K562 (cell line): ENCODE results near the gene LOXL3. TPM values are rescaled to one million over a fixed set of nuclear protein-coding genes. Genes with fewer than 3 reads are reported as not detected.
A peak's percentile ranks its signal among the peaks of the same experiment; 100 is the strongest.

Experiments used
- BCOR ChIP-seq: fragments of 450-650 bp; IDR thresholded peaks from 2 replicates; pipeline ENCODE4 v1.6.1; 2016
- CEBPG ChIP-seq, 3 experiments: fragments of 200-800 bp in 1 of 3; sonication (Bioruptor generic) in 1 of 3; sonication (generic) in 1 of 3; formaldehyde crosslinking in 1 of 3; IDR thresholded peaks in 2 of 3; conservative IDR thresholded peaks in 1 of 3; 2 replicates each; pipeline versions ENCODE4 v1.6.1 to v1.8.0; 2016 to 2022; ENCODE audit warnings: missing compliant biosample characterization in 2 of 3, missing genetic modification characterization in 2 of 3, mild to moderate bottlenecking in 1 of 3, missing genetic modification reagents in 1 of 3
- FOXA3 ChIP-seq, 2 experiments: fragments of 450-650 bp in 1 of 2; sonication (generic) in 1 of 2; formaldehyde crosslinking; IDR thresholded peaks in 1 of 2; conservative IDR thresholded peaks in 1 of 2; 2 replicates each; pipeline versions ENCODE4 v1.4.0 to v1.8.0; 2020 to 2022; ENCODE audit warnings: mild to moderate bottlenecking in 2 of 2, missing genetic modification reagents in 1 of 2
- FOXJ2 ChIP-seq: fragments of 200-800 bp; sonication (Bioruptor generic); IDR thresholded peaks from 2 replicates; pipeline ENCODE4 v1.6.1; 2016; ENCODE audit warnings: missing genetic modification characterization, missing compliant biosample characterization
- FUS ChIP-seq: fragments of 200-400 bp; formaldehyde crosslinking; optimal IDR thresholded peaks from 2 replicates; pipeline ENCODE3; 2017; ENCODE audit warnings: low read depth, low read length
- GATA2 ChIP-seq: sonication (generic); formaldehyde crosslinking; IDR thresholded peaks from 2 replicates; pipeline ENCODE4 v1.4.0; 2020; ENCODE audit warnings: mild to moderate bottlenecking, missing genetic modification reagents
- HDAC1 ChIP-seq, 2 experiments: fragments of 450-650 bp; IDR thresholded peaks; 2 replicates each; pipeline ENCODE4 v1.6.1; 2016 to 2017; ENCODE audit warnings: inconsistent platforms in 1 of 2, mild to moderate bottlenecking in 1 of 2, moderate library complexity in 1 of 2
- NCOA4 ChIP-seq: fragments of 450-650 bp; IDR thresholded peaks from 2 replicates; pipeline ENCODE4 v1.6.1; 2018; ENCODE audit warnings: mild to moderate bottlenecking; ENCODE audit not compliant: partially characterized antibody
- NCOR1 ChIP-seq: fragments of 450-650 bp; IDR thresholded peaks from 2 replicates; pipeline ENCODE4 v1.6.1; 2016; ENCODE audit warnings: mild to moderate bottlenecking, moderate library complexity
- NR2C1 ChIP-seq, 2 experiments: fragments of 450-650 bp; IDR thresholded peaks; 2 replicates each; pipeline ENCODE4 v1.6.1; 2017; ENCODE audit warnings: mild to moderate bottlenecking in 2 of 2, antibody characterized with exemption in 1 of 2, inconsistent platforms in 1 of 2, missing compliant biosample characterization in 1 of 2, missing genetic modification characterization in 1 of 2
- PHF20 ChIP-seq: fragments of 450-650 bp; IDR thresholded peaks from 2 replicates; pipeline ENCODE4 v1.6.1; 2018; ENCODE audit not compliant: partially characterized antibody
- PURB ChIP-seq: sonication (generic); formaldehyde crosslinking; IDR thresholded peaks from 2 replicates; pipeline ENCODE4 v1.9.0; 2021; ENCODE audit warnings: low read depth, mild to moderate bottlenecking, missing genetic modification reagents
- SIRT6 ChIP-seq: IDR thresholded peaks from one replicate; pipeline ENCODE4 v1.6.1; 2012; ENCODE audit warnings: low read depth, mild to moderate bottlenecking, control low read depth, inconsistent platforms, low read length, moderate library complexity
- YBX1 ChIP-seq: fragments of 450-650 bp; IDR thresholded peaks from 2 replicates; pipeline ENCODE4 v1.7.1; 2016; ENCODE audit warnings: mild to moderate bottlenecking
- ZFP36 ChIP-seq: fragments of 150-350 bp; IDR thresholded peaks from 2 replicates; pipeline ENCODE4 v1.6.1; 2018; ENCODE audit warnings: low read length, low read depth; ENCODE audit not compliant: partially characterized antibody
- ZNF197 ChIP-seq: fragments of 200-800 bp; sonication (Bioruptor generic); IDR thresholded peaks from 2 replicates; pipeline ENCODE4 v1.6.1; 2016; ENCODE audit warnings: low read depth, missing genetic modification characterization, missing compliant biosample characterization
- ZNF212 ChIP-seq: fragments of 450-650 bp; formaldehyde crosslinking; IDR thresholded peaks from 2 replicates; pipeline ENCODE4 v1.4.0; 2020; ENCODE audit warnings: mild to moderate bottlenecking
- ZZZ3 ChIP-seq: fragments of 450-650 bp; IDR thresholded peaks from 2 replicates; pipeline ENCODE4 v1.6.1; 2016; ENCODE audit warnings: antibody characterized with exemption, mild to moderate bottlenecking, moderate library complexity
- polyA plus RNA-seq, 8 experiments: library from polyadenylated mRNA; depleted of rRNA in 4 of 8; stranded (reverse) in 5 of 8; unstranded in 3 of 8; fragments of >200 nt; fragmentation: Nextera tagmentation in 2 of 8; fragmentation: Illumina TruSeq in 1 of 8; extraction: Ambion mirVana in 2 of 8; extraction: Trizol in 1 of 8; gene quantifications; 2 replicates each; pipeline versions ENCODE4 v1.2.1 to v1.2.3, GENCODE V29; 2011 to 2014; ENCODE audit warnings: inconsistent platforms in 1 of 8, missing spikeins in 1 of 8
- total RNA-seq, 7 experiments: library from RNA; depleted of rRNA in 6 of 7; stranded (reverse); fragments of >200 nt in 6 of 7; fragmentation: Illumina TruSeq in 2 of 7; extraction: Trizol in 2 of 7; gene quantifications; 2 replicates each; pipeline versions ENCODE4 v1.2.1 to v1.2.3, GENCODE V29; 2011 to 2021; ENCODE audit warnings: low replicate concordance in 1 of 7
- TF ChIP-seq, protein P1 (sequence below): IDR thresholded peaks from 2 replicates; pipeline ENCODE4 v1.6.1; 2011; ENCODE audit warnings: borderline replicate concordance, low read depth, mild to moderate bottlenecking, moderate library complexity, low read length; ENCODE audit not compliant: insufficient read depth, poor library complexity, severe bottlenecking
- TF ChIP-seq, protein P2 (sequence below): fragments of 250-450 bp; sonication (Bioruptor Pico); IDR thresholded peaks from 2 replicates; pipeline ENCODE4 v1.8.0; 2021; ENCODE audit warnings: mild to moderate bottlenecking, moderate library complexity
- TF ChIP-seq, protein P3 (sequence below): fragments of 450-650 bp; formaldehyde crosslinking; IDR thresholded peaks from 2 replicates; pipeline ENCODE4 v1.4.0; 2020; ENCODE audit warnings: mild to moderate bottlenecking, moderate library complexity

The LOXL3 gene
- total and polyA plus RNA-seq, 9 of the 15 experiments (the other 6 are each of a cell fraction or from before 2014, with no cell fraction given) = 0.22 to 0.99 (median 0.31) TPM

DNA sequence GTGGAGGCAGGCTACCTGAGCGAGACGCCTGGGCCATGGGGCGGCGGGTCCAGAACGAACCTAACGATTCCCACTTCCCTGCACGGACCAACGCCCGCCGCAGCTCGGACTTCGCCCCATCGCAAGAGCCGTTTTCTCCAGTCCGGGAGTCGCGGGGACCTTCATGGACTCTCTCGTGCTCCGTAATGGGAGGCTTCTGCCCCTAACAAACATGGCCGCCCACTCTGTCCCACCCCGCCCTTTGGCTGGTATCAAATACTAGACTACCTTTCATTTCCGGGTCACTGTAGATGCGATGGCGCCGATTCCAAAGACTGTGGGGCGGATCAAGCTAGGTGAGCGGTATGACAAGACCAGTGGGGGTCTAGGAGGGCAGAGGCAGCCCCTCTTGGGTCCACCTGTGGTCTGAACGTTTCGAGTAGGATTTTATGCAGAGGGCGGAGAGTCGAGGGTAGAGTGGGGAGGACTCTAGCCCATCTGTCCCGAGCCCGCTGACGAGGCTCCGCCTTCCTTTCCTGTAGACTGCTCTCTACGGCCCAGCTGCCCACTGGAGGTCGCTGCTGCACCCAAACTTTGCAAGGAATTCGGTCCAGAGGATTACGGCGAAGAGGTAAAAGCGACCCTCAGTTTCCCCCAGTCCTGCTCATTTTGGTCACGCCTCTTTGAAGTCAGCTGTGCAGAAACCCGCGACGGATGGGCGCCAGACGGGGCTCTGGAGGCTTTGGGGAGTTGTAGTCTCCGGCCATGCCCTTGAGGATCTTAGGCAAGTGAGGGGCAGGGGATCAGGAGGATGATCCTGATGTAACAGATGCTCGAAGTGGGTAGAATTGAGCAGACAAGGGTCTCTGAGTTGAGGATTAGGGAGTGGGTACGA is 70.7 kb downstream of the LOXL3 start, which contains the start of the genes CCDC142 and TTC31 (continued):
- TF ChIP-seq, protein P1, sequence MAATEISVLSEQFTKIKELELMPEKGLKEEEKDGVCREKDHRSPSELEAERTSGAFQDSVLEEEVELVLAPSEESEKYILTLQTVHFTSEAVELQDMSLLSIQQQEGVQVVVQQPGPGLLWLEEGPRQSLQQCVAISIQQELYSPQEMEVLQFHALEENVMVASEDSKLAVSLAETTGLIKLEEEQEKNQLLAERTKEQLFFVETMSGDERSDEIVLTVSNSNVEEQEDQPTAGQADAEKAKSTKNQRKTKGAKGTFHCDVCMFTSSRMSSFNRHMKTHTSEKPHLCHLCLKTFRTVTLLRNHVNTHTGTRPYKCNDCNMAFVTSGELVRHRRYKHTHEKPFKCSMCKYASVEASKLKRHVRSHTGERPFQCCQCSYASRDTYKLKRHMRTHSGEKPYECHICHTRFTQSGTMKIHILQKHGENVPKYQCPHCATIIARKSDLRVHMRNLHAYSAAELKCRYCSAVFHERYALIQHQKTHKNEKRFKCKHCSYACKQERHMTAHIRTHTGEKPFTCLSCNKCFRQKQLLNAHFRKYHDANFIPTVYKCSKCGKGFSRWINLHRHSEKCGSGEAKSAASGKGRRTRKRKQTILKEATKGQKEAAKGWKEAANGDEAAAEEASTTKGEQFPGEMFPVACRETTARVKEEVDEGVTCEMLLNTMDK = peak; percentile 55
- TF ChIP-seq ZNF212 (CRISPR knock-in tag) (no peak), PURB (CRISPR knock-in tag) (no peak), YBX1 (no peak), HDAC1 (IDR thresholded peaks at IDR 0.05) (peak in 1 of 2 experiments; percentile 80; a peak in 2 of 4 replicates), SIRT6 (no peak), GATA2 (CRISPR knock-in tag) (no peak), FUS (no peak), FOXJ2 (tag) (no peak), PHF20 (peak; percentile 68), FOXA3 (CRISPR knock-in tag; conservative IDR thresholded peaks at IDR 0.05 in 1 of 2, IDR thresholded peaks at IDR 0.05 in 1 of 2) (no peak), NCOR1 (peak; percentile 78), CEBPG (CRISPR knock-in tag; IDR thresholded peaks at IDR 0.05) (no peak), CEBPG (tag; conservative IDR thresholded peaks at IDR 0.05 in 1 of 2, IDR thresholded peaks at IDR 0.05 in 1 of 2) (no peak), ZFP36 (no peak), NR2C1 (IDR thresholded peaks at IDR 0.05) (peak; percentile 100), NR2C1 (tag; IDR thresholded peaks at IDR 0.05) (peak; percentile 100), BCOR (peak; percentile 65; the same call in 1 of the 2 replicates), NCOA4 (no peak), ZZZ3 (no peak), ZNF197 (CRISPR knock-in tag) (no peak)
- TF ChIP-seq, protein P2, sequence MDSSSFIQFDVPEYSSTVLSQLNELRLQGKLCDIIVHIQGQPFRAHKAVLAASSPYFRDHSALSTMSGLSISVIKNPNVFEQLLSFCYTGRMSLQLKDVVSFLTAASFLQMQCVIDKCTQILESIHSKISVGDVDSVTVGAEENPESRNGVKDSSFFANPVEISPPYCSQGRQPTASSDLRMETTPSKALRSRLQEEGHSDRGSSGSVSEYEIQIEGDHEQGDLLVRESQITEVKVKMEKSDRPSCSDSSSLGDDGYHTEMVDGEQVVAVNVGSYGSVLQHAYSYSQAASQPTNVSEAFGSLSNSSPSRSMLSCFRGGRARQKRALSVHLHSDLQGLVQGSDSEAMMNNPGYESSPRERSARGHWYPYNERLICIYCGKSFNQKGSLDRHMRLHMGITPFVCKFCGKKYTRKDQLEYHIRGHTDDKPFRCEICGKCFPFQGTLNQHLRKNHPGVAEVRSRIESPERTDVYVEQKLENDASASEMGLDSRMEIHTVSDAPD (CRISPR knock-in tag) = no peak
- TF ChIP-seq, protein P3, sequence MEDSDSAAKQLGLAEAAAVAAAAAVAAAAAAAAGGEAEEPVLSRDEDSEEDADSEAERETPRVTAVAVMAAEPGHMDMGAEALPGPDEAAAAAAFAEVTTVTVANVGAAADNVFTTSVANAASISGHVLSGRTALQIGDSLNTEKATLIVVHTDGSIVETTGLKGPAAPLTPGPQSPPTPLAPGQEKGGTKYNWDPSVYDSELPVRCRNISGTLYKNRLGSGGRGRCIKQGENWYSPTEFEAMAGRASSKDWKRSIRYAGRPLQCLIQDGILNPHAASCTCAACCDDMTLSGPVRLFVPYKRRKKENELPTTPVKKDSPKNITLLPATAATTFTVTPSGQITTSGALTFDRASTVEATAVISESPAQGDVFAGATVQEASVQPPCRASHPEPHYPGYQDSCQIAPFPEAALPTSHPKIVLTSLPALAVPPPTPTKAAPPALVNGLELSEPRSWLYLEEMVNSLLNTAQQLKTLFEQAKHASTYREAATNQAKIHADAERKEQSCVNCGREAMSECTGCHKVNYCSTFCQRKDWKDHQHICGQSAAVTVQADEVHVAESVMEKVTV (CRISPR knock-in tag) = peak; percentile 76
